Stomach smooth muscle (tissue), 2 donors: ENCODE results near the gene SLC16A5.

Experiments
- H3K27ac ChIP-seq: one replicate; pipeline ENCODE4 v1.7.0; 2013; ENCODE audit warnings: mild to moderate bottlenecking, low read length, inconsistent platforms
- H3K27me3 ChIP-seq, 2 donors: one replicate each; pipeline ENCODE4 v1.7.0; 2013; ENCODE audit warnings: low read length in 2 of 2; ENCODE audit not compliant: insufficient read depth in 2 of 2, control insufficient read depth in 1 of 2
- H3K36me3 ChIP-seq, 2 donors: one replicate each; pipeline ENCODE4 v1.7.0; 2013; ENCODE audit warnings: low read length in 2 of 2; ENCODE audit not compliant: control insufficient read depth in 2 of 2, insufficient read depth in 2 of 2
- H3K4me1 ChIP-seq: one replicate; pipeline ENCODE4 v1.7.0; 2013; ENCODE audit warnings: low read length; ENCODE audit not compliant: control insufficient read depth, insufficient read depth
- H3K4me3 ChIP-seq, 2 donors: one replicate each; pipeline ENCODE4 v1.7.0; 2013; ENCODE audit warnings: low read length in 2 of 2
- H3K9ac ChIP-seq, 2 donors: one replicate each; pipeline ENCODE4 v1.7.0; 2013; ENCODE audit warnings: low read length in 2 of 2, mild to moderate bottlenecking in 1 of 2
- H3K9me3 ChIP-seq, 2 donors: one replicate each; pipeline ENCODE4 v1.7.0; 2013; ENCODE audit warnings: low read length in 2 of 2; ENCODE audit not compliant: control insufficient read depth in 2 of 2
- donor health status: healthy.
- donor health status: Pancreatic carcinoma.

The SLC16A5 gene

DNA sequence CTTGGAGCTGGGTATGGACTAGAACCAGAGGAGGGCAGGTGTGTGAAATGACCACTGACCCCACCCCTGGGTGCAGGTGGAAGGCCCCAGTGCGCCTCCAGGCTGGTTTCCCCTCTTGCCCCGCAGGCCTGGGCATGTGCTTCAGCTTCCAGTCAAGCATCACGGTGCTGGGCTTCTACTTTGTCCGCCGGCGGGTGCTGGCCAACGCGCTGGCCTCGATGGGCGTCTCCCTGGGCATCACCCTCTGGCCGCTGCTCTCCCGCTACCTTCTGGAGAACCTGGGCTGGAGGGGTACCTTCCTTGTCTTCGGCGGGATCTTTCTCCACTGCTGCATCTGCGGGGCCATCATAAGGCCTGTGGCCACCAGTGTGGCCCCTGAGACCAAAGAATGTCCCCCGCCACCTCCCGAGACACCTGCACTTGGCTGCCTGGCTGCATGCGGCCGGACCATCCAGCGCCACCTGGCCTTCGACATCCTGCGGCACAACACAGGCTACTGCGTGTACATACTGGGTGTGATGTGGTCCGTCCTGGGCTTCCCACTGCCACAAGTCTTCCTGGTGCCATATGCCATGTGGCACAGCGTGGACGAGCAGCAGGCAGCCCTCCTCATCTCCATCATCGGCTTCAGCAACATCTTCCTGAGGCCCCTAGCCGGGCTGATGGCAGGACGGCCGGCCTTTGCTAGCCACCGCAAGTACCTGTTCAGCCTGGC, 12.3 kb downstream of the SLC16A5 start:
- Histone ChIP-seq H3K9ac (no peak overlapping the region), H3K4me1 (no peaks in the 10 kb centered on the region), H3K27me3 (no peaks in the 10 kb centered on the region), H3K9me3 (no peaks in the 10 kb centered on the region), H3K36me3 (no peaks in the 10 kb centered on the region), H3K27ac (no peak overlapping the region), H3K4me3 (no peak overlapping the region)

DNA sequence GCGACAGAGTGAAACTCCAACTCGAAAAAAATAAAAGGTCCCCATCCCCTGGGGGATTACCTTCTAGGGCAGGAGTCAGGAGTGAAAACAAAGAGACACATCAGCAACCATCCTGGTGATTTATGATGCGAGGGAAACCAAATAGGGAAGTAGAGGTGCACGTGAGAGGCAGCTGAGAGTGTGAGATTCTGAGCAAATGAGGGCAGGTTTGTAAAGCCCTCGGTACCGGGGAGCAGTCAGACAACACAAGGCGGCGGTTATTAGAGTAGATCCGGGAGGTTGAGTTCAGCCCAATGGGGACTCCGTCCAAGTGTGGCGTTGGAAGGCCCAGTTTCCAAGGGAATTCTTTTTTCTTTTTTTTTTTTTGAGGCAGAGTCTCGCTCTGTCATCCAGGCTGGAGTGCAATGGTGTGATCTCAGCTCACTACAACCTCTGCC, 14.6 kb downstream of the SLC16A5 start:
- H3K27ac ChIP-seq: no peak overlapping the region
- no peaks in the 10 kb centered on the region for H3K36me3 ChIP-seq
- H3K4me1 ChIP-seq: no peaks in the 10 kb centered on the region
- no peak overlapping the region for H3K9ac ChIP-seq
- H3K27me3 ChIP-seq: no peaks in the 10 kb centered on the region
- H3K4me3 ChIP-seq: no peak overlapping the region
- no peaks in the 10 kb centered on the region for H3K9me3 ChIP-seq

DNA sequence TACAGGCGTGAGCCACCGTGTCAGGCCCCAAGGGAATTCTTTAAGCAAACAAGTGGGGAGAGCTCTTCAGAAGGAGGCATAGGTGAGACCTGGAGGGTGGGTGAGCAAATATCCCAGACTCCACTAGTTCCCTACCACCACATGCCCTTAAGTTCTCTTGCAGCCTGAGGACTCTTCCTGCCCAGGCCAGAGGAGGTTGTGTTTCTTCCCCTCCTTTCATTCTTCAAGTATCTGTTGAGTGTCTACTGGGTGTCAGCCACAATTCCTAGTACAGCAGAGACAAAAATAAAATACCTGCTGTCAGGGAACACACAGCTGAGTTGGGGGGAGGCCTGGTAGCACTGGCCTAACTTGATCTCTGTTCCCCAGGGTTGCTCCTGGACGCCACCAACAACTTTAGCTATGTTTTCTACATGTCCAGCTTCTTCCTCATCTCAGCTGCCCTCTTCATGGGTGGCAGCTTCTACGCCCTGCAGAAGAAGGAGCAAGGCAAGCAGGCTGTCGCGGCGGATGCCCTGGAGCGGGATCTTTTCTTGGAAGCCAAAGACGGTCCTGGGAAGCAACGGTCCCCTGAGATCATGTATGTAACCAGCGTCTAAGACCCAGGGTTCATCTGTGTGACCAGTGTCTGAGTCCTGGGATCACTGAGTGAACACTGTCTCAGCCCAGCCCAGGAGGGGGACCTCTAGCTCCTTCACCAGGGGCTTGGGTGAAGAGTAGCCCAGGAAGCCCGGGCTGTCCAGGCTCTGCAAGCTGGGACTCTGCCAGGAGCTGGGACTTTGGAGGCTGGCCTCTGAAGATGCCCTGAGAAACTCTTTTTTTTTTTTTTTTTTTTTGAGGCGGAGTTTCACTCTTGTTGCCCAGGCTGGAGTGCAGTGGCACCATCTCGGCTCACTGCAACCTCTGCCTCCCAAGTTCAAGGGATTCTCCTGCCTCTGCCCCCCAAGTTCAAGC, 16.1 kb downstream of the SLC16A5 start:
- H3K27me3 ChIP-seq: no peaks in the 10 kb centered on the region
- H3K9me3 ChIP-seq: no peaks in the 10 kb centered on the region
- H3K9ac ChIP-seq: no peak overlapping the region
- no peak overlapping the region for H3K4me3 ChIP-seq
- no peak overlapping the region for H3K27ac ChIP-seq
- no peaks in the 10 kb centered on the region for H3K36me3 ChIP-seq
- H3K4me1 ChIP-seq: no peaks in the 10 kb centered on the region

DNA sequence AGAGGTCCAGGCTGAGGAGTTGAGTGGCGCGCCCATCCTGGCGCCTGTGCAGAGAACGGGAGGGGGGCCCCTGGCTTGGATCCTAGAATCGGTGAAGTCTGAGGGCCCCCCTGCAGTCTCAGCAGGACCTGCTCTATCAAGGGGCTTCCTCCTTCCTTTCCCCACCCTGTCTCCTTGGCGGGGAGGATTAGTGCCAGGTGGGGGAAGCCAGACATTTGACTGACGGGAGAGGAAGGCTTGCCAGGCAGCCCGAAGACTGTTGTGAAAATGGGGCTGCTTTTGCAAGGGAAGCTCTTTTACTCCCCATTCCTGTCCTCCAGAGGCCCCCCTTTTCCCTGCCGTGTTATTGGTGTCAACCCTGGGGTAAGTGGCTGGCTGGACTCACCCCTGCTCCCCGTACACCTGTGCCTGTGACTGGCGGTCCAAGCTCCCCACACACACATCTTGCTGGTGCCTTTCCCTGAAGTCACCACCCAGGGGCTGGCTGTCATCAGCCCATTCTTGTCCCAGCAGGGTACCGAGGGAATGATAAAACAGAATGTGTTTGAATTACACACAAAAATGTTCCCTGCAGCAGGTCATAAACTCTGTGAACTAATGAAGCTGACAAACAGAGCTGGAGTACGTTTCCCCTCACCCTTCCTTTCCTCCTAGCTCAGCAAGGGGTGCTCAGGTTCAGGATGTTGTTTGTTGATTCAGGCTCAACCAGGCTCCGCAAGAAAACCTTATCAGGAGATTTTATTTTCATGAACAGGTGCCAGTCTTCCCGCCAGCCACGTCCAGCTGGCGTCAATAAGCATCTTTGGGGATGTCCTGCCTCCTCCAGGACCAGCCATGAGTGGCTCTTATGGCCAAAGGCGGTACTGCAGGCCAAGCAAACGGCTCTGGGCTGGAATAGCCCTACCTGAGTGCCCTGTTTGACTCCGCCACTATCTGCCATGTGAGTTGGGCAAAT, 17.6 kb downstream of the SLC16A5 start:
- no peak overlapping the region for H3K27ac ChIP-seq

DNA sequence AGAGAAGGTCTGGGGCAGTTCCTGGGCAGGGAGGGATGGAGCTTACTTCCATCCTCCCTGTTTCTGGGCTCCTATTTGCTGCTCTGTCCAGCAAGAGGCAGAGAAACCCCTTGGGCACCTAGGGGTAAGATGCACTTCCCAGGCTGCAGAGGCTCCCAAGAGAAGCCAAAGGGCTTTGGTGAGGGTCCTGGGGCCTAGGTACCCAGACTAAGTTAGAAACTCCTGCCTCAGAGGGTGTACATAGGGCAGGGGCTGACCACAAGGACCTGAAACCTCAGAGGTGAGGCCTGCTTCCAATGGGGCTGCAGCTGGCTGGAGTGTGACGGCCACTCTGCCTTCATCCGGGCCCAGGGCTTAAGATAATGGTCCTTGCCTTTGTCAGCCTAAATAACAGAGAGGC, 20.4 kb downstream of the SLC16A5 start:
- no peak overlapping the region for H3K27ac ChIP-seq
- peaks cover 10% of the 10 kb centered on the region for H3K4me1 ChIP-seq
- no peak overlapping the region for H3K9ac ChIP-seq
- no peaks in the 10 kb centered on the region for H3K36me3 ChIP-seq
- no peak overlapping the region for H3K4me3 ChIP-seq
- H3K27me3 ChIP-seq: no peaks in the 10 kb centered on the region
- H3K9me3 ChIP-seq: no peaks in the 10 kb centered on the region

More for the DNA sequence above, 17.6 kb downstream of the SLC16A5 start:
- Histone ChIP-seq H3K36me3 (no peaks in the 10 kb centered on the region), H3K4me1 (peaks cover 7% of the 10 kb centered on the region), H3K27me3 (no peaks in the 10 kb centered on the region), H3K9me3 (no peaks in the 10 kb centered on the region), H3K9ac (no peak overlapping the region), H3K4me3 (no peak overlapping the region)

DNA sequence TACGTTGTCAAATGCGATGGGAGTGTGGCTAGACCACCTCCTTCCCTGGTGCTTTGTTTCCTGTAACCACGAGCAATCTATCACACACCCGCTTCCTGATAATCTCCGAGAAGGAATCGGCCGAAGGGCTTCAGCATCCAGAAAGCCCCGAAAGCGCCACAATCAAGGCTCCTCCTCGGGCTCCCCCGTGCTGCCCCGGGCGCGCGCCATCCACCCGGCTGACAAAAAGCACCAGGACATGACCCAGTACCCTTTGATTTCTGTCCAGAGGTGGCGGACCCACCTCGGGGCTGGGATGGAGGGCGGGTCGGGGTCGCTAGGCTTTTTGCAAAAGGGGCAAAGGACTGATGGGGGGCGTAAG, 21.3 kb downstream of the SLC16A5 start:
- H3K27ac ChIP-seq: no peak overlapping the region
- no peaks in the 10 kb centered on the region for H3K36me3 ChIP-seq
- H3K4me3 ChIP-seq: peak overlapping the region; percentile 72 to 88
- H3K4me1 ChIP-seq: peaks cover 15% of the 10 kb centered on the region
- H3K9me3 ChIP-seq: no peaks in the 10 kb centered on the region
- H3K27me3 ChIP-seq: no peaks in the 10 kb centered on the region
- H3K9ac ChIP-seq: no peak overlapping the region

DNA sequence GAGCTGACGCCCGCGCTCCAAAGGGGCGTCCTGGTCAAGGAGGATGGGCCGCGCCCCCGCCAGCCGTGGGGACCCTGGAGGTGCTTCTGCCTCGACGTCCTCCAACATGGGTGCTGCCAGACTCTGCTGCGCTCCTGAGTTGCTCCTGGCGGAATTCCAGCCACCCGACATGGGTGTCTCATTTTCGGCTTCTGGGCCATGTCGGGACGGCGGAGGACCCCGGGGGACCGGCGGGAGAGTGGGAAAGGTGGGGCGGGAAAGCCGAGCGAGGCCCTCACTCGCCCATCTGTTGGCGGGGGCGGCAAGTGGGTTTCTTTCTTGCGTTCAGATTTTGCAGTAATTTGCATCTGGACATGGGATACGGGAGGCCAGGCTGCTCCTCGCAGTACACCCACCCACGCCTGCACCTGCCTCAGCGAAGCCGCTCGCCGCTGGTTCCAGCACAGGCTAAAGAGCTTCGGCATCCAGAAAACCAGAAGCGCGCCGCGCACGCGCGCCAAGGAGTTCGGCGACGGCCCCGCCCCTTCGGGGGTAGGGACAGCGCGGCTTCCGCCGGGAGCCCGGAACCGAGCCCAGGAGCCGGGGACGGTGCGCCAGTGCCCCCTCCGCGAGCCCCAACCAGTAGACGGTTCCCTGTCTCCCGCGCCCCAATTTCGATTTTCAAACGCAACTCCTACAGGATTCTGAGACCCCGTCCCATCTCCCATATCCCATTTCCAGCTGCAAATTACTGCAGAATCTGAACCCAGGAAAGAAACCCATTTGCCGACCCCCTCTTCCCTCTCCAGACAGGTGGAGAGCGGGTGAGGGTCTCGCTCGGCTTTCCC, 21.9 kb downstream of the SLC16A5 start, which contains the start of gene ARMC7:
ARMC7 (plus strand) TSS at position 563 of the 827 bp plus-strand sequence. CDS start 320 bp downstream, outside the sequence.
- Histone ChIP-seq H3K9me3 (no peaks in the 10 kb centered on the region), H3K9ac (peak within 1 kb of the TSS; percentile 46 to 68), H3K4me3 (peak within 1 kb of the TSS; percentile 72 to 88), H3K27ac (no peak within 1 kb of the TSS), H3K27me3 (no peaks in the 10 kb centered on the region), H3K4me1 (peaks cover 20% of the 10 kb centered on the region), H3K36me3 (no peaks in the 10 kb centered on the region)

DNA sequence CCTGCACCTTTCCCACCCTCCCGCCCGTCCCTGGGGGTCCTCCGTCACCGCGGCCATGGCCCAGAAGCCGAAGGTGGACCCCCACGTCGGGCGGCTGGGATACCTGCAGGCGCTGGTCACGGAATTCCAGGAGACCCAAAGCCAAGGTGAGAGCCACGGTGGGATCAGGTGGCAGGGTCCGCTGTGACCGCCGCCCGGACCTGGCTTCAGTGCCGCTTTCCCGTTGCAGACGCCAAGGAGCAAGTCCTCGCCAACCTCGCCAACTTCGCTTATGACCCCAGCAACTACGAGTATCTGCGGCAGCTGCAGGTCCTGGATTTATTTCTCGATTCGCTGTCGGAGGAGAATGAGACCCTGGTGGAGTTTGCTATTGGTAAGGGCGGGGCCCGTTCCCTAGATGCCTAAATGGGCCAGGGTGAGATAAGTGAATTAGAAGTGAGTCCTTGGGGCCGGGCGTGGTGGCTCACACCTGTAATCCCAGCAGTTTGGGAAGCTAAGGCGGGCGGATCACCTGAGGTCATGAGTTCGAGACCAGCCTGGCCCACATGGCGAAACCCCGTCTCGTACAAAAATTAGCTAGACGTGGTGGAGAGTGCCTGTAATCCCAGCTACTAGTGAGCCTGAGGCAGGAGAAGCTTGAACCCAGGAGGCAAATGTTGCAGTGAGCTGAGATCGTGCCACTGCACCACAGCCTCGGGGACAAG, 22.6 kb downstream of the SLC16A5 start:
- Histone ChIP-seq H3K4me3 (peak overlapping the region; percentile 72 to 88), H3K27me3 (no peaks in the 10 kb centered on the region), H3K9ac (peak overlapping the region; percentile 46 to 68), H3K4me1 (peaks cover 26% of the 10 kb centered on the region), H3K27ac (no peak overlapping the region), H3K9me3 (no peaks in the 10 kb centered on the region), H3K36me3 (no peaks in the 10 kb centered on the region)

DNA sequence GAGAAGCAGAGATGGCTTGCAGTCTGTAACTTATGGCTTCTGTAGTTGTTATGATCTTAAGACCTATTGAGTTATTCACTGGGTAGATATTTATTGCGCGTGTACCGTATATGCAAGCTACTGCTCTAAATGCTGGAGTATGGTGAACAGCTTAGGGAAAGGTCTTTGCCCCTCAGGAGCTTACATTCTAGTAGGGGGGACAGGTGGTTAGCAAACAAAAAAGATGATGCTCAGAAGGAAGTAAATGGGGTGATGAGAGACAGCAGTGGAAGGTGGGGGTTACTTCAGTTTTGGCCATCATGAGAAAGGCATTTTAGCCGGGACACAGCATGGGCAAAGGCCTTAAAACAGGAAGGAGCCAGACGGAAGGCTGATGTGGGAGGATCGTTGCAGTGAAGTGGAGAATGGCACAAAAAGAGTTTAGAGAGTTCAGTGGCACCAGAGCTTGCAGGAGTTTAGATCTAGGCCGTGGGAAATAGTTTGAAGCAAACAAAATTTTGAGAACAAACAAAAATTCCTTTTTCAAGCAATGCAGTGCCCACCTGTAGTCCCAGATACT, 24.1 kb downstream of the SLC16A5 start:
- Histone ChIP-seq H3K4me1 (peaks cover 32% of the 10 kb centered on the region), H3K27ac (no peak overlapping the region), H3K9me3 (no peaks in the 10 kb centered on the region), H3K27me3 (no peaks in the 10 kb centered on the region), H3K4me3 (no peak overlapping the region), H3K9ac (no peak overlapping the region), H3K36me3 (peaks cover 0 to 2% of the 10 kb centered on the region in 2 donors)
